ENCODE measurements around the gene ARID1B.

Gene ARID1B

GRCh38 chr6:156794546-156795354, 17.6 kb downstream of the ARID1B start:
- DNase-seq: no peak

GRCh38 chr6:156795825-156796224, 18.6 kb downstream of the ARID1B start:
- DNase-seq: no peak

- no peak for DNase-seq
Measured at GRCh38 chr6:156796627-156797026, 19.4 kb downstream of the ARID1B start.

DNA sequence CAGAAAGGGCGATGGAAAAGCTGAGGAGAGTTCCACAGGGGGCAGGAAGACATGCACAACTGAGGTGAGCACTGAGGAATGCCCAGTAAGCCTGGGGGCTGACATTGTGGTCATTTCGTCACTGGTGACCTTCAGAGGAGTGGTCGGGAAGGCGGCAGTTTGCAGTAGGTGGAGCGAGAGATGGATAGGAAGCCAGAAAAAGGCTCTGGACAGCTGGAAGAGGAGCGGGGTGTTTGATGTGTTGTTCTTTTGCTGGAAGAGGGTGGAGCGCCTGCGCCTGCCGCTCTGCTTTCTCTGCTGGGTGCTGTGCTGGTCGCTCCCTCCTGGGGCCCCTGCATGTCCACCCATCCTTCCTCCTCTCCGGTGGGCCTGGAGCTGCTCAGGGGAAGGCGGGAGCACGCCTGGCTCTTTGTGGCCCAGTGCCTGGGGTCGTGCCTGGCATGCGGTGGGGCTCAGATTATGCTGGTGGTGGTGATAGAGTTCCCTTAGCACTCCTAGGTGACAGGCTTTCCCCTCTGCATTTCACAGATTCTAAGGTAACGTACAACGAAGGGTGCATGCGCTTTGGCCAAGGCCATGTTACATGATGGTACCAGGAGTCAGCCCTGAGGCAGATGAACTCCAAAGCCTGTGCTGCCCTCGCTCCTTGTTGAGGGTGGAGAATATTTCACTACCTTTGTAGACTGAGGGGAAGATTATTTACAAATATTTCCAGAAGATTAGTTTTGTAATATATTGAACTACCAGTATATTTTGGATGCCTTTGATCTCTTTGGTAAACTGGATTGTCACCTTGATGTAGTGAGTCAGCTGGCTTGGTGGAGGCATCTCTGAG, 20.9 kb downstream of the ARID1B start:
- DNase-seq: no peak

- DNase-seq: no peak
Measured at GRCh38 chr6:156801712-156802111, 24.5 kb downstream of the ARID1B start.

GRCh38 chr6:156803353-156803752, 26.2 kb downstream of the ARID1B start:
- no peak for DNase-seq

GRCh38 chr6:156804402-156804801, 27.2 kb downstream of the ARID1B start:
- DNase-seq: no peak

DNA sequence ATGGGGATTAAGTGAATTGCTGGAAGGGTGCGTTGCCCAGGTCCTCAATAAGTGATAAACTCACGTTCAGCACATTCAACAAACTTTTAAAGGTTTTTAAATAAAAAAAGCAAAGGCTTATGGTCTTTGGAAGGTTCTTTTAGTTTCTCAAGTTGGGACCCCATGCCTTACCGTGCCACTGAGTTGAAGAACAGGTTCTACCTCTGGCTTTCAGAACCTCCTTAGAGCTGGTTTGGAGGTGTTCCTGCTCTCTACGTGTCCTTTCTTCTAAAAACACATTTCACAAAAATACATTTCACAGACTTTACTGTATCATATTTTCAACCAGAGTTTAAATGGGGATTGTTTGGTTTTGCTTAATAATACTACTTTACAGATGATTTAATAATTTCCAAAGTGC, 29.0 kb downstream of the ARID1B start:
- no peak for DNase-seq

DNA sequence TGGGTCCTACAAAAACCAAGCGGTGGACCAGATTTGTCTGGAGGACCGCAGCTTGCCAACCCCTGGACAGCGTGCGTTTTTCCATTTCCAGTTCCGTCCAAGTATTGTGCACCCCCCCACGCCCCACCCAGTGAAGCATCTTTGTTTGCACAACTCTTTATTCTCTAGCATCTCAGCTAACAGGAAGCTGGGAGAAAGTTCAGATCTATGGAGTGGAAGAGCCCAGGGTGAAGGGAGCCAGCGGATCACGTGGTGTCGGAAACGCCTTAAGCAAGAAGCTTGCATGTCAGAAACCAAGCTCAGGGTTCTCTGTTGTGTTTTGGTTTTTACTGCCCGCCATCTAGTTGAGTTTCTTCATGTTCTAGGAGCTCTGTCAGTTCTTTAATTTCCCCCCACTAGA, 29.9 kb downstream of the ARID1B start:
- no peak for DNase-seq

GRCh38 chr6:156807795-156808194, 30.6 kb downstream of the ARID1B start:
- DNase-seq: no peak

GRCh38 chr6:156808287-156808686, 31.1 kb downstream of the ARID1B start:
- DNase-seq: no peak

- DNase-seq: no peak
Measured at GRCh38 chr6:156809034-156809433, 31.9 kb downstream of the ARID1B start.

GRCh38 chr6:156809446-156810178, 32.4 kb downstream of the ARID1B start:
- no peak for DNase-seq

DNA sequence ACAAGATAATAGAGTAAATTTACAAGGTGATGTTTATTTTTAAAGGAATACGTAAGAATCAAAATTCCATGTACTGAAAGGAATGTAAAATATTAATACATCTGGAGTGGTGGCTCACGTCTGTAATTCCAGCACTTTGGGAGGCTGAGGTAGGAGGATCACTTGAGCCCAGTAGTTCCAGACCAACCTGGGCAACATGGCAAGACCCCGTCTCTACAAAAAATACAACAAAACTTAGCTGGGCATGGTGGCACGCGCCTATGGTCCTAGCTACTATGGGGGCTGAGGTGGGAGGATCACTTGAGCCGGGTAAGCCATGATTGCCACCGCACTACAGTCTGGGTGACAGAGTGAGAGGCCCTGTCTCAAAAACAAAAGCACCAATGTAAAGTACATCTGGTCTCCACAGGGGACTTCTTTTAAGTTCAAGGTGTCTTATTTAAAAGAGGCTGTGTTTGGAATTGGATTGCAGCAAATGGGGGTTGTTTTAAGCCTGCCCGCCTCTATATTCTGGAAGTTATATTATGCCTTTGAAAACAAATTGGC, 36.9 kb downstream of the ARID1B start:
- DNase-seq: no peak

DNA sequence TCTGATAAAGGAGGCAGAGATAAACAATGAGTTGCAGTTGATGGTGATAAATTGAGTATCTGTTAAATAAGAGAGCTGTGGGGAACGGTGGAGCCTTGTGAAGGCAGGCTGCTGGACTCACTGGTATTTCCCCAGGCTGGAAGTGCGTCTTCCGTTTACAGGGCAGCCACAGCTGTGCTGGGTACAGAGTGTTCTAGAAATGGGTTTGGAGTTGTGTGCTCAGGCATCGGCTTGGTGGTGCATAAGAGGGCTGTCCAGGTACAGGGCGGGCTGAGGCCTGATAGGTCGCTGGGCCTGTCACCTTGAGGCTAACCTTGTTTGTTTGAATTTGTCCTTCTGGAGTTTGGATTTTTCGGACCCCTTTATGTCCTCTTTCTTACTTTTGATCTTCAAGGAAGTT, 39.3 kb downstream of the ARID1B start:
- DNase-seq: no peak

DNA sequence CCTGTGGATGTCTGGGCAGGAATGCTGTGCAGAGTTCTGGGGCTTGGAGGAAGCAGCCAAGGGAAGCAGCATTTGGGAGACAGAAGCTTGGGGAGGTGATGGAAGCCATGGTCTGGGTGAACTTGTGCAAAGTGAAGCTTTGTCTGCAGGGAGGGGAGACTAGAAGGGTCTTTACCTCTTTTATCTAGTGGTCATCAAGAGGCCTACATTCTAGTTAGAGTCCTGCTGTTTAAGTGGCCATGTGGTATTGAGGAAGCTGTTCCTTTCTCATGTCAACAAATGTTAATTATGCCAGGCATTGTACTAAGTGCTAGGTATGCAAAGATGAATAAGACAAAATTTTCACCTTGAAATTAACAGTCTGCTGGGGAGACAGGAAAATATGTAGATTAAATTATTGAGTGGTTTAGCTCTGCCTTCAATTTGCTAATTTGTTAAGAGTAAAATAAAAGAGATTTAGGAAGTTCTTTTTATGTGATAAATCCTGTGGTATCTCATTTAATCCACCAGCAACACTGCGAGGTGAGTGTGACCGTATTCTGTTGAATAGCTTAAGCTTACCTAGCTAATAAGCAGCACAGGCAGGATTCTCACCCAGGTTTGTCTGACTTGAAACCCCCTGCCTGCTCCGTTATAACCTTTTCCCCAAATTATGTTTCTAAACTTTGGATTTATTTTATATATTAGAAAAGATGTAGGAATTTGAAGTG, 43.1 kb downstream of the ARID1B start:
- no peak for DNase-seq

DNA sequence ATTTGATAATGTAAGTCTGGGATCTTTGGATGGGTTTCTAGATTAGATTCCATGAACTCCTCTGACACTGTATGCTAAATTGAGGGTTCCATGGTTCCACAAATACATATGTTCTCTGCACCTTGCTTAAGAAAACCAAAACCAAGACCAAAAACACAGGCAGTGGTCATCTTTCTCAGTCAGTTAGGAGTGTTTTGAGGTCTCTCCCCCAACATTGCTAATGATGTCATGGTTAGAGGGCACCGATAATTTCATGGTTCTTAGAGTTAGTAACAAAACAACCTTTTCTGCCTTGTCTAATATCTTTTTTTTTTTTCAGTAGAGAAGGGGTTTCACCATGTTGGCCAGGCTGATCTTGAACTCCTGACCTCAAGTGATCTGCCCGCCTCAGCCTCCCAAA, 44.5 kb downstream of the ARID1B start:
- no peak for DNase-seq

DNA sequence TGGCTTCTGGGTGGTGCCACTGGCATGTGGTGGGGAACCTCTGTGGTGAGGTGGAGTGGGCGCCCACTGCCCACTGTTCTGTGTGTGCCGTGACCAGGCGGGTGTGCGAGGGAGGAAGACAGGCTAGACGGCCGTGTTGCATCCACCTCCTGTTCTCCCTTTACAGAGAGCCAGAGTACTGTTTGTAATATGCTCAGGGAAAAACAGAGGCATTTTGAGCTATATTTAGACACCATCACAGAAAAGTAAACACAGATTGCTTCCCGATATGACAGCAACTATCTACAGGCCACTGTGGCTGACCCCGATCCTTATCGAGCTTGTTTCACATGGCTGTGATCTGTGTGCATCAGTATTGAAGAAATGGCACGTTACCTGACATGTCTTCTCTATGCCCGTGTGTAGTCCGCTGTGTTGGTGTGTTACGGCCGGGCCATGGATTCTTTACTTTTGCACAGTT, 45.6 kb downstream of the ARID1B start:
- DNase-seq: no peak

DNA sequence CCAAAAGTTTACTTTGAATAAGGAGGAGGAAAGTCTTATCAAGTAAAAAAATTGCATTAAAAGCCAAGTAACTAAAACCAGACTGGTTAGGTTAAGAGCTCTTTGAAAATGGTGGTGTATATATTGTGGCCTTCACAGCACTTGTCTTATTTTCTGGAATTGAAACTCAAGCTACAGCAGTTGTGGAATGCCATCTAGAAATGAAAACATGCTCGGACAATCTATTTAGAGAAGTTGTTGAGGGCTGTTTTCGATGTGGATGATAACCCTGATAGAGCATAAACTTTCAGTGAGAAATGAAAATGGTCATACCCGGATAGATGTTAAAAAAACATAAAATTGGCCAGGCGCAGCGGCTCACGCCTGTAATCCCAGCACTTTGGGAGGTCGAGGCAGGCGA, 47.0 kb downstream of the ARID1B start:
- DNase-seq: no peak

DNA sequence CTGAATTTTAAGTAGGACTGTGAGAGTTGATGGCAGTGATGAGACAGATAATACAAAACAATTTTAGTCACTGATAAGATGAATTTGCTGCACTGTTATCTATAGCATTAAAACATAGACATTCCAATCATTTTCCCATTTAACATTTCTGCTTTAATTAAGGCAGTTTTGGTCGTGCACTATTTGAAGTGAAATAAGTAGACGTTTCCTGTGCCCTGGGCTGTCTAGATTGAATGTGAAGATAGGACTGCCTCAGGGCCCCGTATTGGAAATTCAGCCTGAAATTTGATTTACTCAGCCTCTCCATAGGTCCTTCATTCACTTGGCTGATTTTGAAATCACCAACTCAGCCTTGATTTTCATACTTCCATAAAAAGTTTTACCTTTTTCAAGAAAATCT, 48.3 kb downstream of the ARID1B start:
- DNase-seq: no peak

GRCh38 chr6:156826290-156826955, 49.2 kb downstream of the ARID1B start:
- no peak for DNase-seq

- no peak for DNase-seq
Measured at GRCh38 chr6:156827382-156827781, 50.2 kb downstream of the ARID1B start.

All from NCI-H1694 (cell line).